ENCODE measurements around the gene GCA. TPM values are rescaled to one million over a fixed set of nuclear protein-coding genes. Genes with fewer than 3 reads are reported as not detected.

The GCA gene
- total and polyA plus RNA-seq, 2 of the 13 experiments (the other 11 are each of a cell fraction or from before 2014, with no cell fraction given): 42.0 to 48.3 TPM

DNA sequence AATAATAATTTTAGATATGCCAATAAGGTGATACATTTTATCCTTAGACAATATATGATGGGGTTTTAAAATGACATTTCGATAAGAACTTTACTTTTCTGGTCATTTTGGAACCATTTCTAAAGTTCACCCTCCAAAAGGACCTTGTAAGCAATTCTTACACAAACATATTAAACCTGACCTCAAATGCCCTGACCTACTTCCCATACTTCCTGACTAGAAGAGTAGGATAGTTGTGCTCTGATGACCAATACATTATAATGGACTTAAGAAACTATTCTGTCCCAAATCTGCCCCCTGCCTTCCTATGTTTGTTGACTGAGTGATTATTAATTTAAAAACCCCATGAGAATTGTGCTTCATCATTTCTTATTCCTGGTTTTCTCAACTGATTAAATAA lies 24.6 kb downstream of the GCA start (continued):
- TF ChIP-seq ZNF780A (CRISPR knock-in tag; IDR thresholded peaks at IDR 0.05) (no peak), MAFK (conservative IDR thresholded peaks at IDR 0.05 in 1 of 2, IDR thresholded peaks at IDR 0.05 in 1 of 2; ENCODE audit: low read length in 2 of 2) (peak in 1 of 2 experiments; percentile 30; a peak in 1 of 4 replicates), NFKBIZ (CRISPR knock-in tag; IDR thresholded peaks at IDR 0.05) (no peak), ZNF839 (CRISPR knock-in tag; IDR thresholded peaks at IDR 0.05; ENCODE audit: borderline replicate concordance) (no peak), RXRB (CRISPR knock-in tag; IDR thresholded peaks at IDR 0.05; ENCODE audit: borderline replicate concordance) (0 out of 2 replicates have a peak, but pooled peaks have one; percentile 27)
- TF ChIP-seq, protein P1, sequence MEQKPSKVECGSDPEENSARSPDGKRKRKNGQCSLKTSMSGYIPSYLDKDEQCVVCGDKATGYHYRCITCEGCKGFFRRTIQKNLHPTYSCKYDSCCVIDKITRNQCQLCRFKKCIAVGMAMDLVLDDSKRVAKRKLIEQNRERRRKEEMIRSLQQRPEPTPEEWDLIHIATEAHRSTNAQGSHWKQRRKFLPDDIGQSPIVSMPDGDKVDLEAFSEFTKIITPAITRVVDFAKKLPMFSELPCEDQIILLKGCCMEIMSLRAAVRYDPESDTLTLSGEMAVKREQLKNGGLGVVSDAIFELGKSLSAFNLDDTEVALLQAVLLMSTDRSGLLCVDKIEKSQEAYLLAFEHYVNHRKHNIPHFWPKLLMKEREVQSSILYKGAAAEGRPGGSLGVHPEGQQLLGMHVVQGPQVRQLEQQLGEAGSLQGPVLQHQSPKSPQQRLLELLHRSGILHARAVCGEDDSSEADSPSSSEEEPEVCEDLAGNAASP (CRISPR knock-in tag; IDR thresholded peaks at IDR 0.05; ENCODE audit: borderline replicate concordance): peak; percentile 68; the same call in 1 of the 2 replicates
- TF ChIP-seq, protein P2, sequence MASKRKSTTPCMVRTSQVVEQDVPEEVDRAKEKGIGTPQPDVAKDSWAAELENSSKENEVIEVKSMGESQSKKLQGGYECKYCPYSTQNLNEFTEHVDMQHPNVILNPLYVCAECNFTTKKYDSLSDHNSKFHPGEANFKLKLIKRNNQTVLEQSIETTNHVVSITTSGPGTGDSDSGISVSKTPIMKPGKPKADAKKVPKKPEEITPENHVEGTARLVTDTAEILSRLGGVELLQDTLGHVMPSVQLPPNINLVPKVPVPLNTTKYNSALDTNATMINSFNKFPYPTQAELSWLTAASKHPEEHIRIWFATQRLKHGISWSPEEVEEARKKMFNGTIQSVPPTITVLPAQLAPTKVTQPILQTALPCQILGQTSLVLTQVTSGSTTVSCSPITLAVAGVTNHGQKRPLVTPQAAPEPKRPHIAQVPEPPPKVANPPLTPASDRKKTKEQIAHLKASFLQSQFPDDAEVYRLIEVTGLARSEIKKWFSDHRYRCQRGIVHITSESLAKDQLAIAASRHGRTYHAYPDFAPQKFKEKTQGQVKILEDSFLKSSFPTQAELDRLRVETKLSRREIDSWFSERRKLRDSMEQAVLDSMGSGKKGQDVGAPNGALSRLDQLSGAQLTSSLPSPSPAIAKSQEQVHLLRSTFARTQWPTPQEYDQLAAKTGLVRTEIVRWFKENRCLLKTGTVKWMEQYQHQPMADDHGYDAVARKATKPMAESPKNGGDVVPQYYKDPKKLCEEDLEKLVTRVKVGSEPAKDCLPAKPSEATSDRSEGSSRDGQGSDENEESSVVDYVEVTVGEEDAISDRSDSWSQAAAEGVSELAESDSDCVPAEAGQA (IDR thresholded peaks at IDR 0.05; ENCODE audit: low read depth): no peak
- TF ChIP-seq, protein P2 (CRISPR knock-in tag; IDR thresholded peaks at IDR 0.05; ENCODE audit: borderline replicate concordance): no peak
- TF ChIP-seq, protein P3, sequence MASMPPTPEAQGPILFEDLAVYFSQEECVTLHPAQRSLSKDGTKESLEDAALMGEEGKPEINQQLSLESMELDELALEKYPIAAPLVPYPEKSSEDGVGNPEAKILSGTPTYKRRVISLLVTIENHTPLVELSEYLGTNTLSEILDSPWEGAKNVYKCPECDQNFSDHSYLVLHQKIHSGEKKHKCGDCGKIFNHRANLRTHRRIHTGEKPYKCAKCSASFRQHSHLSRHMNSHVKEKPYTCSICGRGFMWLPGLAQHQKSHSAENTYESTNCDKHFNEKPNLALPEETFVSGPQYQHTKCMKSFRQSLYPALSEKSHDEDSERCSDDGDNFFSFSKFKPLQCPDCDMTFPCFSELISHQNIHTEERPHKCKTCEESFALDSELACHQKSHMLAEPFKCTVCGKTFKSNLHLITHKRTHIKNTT (CRISPR knock-in tag; IDR thresholded peaks at IDR 0.05): no peak
